Vagina (tissue), 2 donors: ENCODE data around the gene JPH3.

ENCODE experiments used
- CTCF ChIP-seq, 3 experiments: fragments of 450-650 bp in 2 of 3; fragments of 200-600 bp in 1 of 3; sonication (generic) in 1 of 3; IDR thresholded peaks; one replicate each; pipeline ENCODE4 v1.5.1; 2017 to 2019; ENCODE audit warnings: antibody characterized with exemption in 3 of 3, mild to moderate bottlenecking in 2 of 3, moderate library complexity in 2 of 3
- POLR2A ChIP-seq, 2 donors: fragments of 450-650 bp; IDR thresholded peaks; one replicate each; pipeline ENCODE4 v1.6.1; 2017; ENCODE audit warnings: antibody characterized with exemption in 2 of 2, mild to moderate bottlenecking in 2 of 2, moderate library complexity in 2 of 2
- POLR2AphosphoS5 ChIP-seq, 2 donors: sonication (generic); formaldehyde crosslinking; IDR thresholded peaks; one replicate each; pipeline ENCODE4 v1.9.0; 2017; ENCODE audit warnings: antibody characterized with exemption in 2 of 2, mild to moderate bottlenecking in 2 of 2, low read depth in 1 of 2; ENCODE audit not compliant: insufficient read depth in 1 of 2

- TF ChIP-seq POLR2AphosphoS5 (IDR thresholded peaks at IDR 0.05; ENCODE audit: insufficient read depth in 1 of 2, low read depth in 1 of 2) (no peak), CTCF (IDR thresholded peaks at IDR 0.05) (no peak), POLR2A (IDR thresholded peaks at IDR 0.05) (no peak)
Observed at GRCh38 chr16:87648236-87648635, 45.9 kb downstream of the JPH3 start.
